Keratinocyte (primary cell): ENCODE data around the gene MYOCOS.

ENCODE experiments used
- CTCF ChIP-seq, 3 experiments: IDR thresholded peaks in 1 of 3; conservative IDR thresholded peaks in 1 of 3; optimal IDR thresholded peaks in 1 of 3; 2 replicates in 2 of 3; 3 replicates in 1 of 3; pipeline versions ENCODE3 to v1.5.1; 2011; ENCODE audit warnings: low read length in 3 of 3, mild to moderate bottlenecking in 3 of 3, moderate library complexity in 2 of 3, control low read depth in 1 of 3, inconsistent platforms in 1 of 3; ENCODE audit not compliant: insufficient read depth in 2 of 3; ENCODE audit errors: extremely low read depth in 1 of 3
- EZH2 ChIP-seq: IDR thresholded peaks from one replicate; pipeline ENCODE4 v1.6.1; 2012; ENCODE audit warnings: inconsistent platforms, mild to moderate bottlenecking, low read length, moderate library complexity

GRCh38 chr1:171635661-171636060 is 13.6 kb downstream of the MYOCOS start:
- TF ChIP-seq EZH2: no peak
- no peak for TF ChIP-seq CTCF (optimal IDR thresholded peaks at IDR 0.05 in 1 of 3, IDR thresholded peaks at IDR 0.05 in 1 of 3, conservative IDR thresholded peaks at IDR 0.05 in 1 of 3; ENCODE audit: extremely low read depth in 1 of 3, insufficient read depth in 2 of 3, low read length in 3 of 3)
